HG03378 (cell line): Measurements from ENCODE around the gene CDKAL1.
"Not testable (repeated sequence)": the region's sequence is repeated elsewhere in the genome, so short reads cannot be mapped to it uniquely, and the experiment has no call there.

Source experiments
- ATAC-seq: cut with Tn5 transposase; IDR thresholded peaks from one replicate; pipeline ENCODE4 v1.9.1; 2021; ENCODE audit warnings: mild to moderate bottlenecking, moderate library complexity; ENCODE audit not compliant: unreplicated experiment

CDKAL1 gene

GRCh38 chr6:21049148-21049547 is 514.9 kb downstream of the CDKAL1 start:
- no peak for ATAC-seq

- no peak for ATAC-seq
These were observed 515.3 kb downstream of the CDKAL1 start for GRCh38 chr6:21049572-21049971.

DNA sequence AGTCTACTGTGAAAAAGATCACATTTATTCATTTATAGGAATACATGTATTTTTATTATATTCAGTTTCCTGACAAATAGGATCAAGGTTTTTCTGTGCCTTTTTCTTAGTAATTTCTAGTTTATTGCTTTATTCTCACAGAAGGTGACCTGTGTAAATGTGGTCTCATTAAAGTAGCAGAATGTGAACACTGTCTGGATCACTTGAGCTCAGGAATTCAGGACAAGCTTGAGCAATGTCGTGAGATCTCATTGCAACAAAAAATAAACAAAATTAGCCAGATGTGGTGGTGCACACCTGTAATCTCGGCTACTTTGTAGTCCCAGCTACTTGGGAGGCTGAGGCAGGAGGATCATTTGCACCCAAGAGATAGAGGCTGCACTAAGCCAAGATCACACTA is 516.7 kb downstream of the CDKAL1 start:
- no peak for ATAC-seq

DNA sequence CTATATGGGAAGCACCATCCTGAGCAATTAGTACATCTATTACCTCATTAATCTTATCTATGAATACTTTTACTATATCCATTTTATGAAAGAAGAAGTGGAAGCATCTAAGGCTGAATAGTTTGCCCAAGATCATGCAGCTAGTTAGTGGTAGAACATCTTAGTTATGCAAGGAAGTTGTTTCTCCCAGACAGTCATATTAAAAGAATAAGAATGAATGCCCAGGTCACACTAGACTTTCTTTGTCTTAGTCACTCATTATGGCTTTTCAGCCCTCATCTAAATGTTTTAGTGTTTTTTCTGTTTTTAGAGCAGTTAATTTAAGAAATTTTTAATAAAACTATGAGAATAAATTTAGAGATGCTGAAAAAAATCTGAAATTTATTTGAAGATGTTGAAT is 517.5 kb downstream of the CDKAL1 start:
- ATAC-seq: no peak

DNA sequence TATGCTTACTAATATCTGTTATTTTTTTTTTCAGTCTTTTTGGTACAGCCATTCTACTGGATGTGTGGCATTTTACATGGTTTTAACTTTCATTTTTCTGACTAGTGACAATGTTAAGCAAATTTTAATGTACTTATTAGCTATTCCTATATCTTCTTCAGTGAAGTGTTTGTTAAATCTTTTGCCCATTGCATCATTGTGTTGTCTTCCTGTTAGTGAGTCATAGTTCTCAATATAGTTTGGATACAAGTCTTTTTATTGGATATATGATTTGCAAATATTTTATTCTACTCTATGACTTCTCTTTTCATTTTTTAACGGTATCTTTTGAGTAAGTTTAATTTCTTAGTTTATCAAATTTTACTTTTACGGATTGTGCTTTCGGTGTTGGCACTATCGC is 519.4 kb downstream of the CDKAL1 start:
- no peak for ATAC-seq

GRCh38 chr6:21055480-21055879 is 521.2 kb downstream of the CDKAL1 start:
- ATAC-seq: not testable (repeated sequence)

DNA sequence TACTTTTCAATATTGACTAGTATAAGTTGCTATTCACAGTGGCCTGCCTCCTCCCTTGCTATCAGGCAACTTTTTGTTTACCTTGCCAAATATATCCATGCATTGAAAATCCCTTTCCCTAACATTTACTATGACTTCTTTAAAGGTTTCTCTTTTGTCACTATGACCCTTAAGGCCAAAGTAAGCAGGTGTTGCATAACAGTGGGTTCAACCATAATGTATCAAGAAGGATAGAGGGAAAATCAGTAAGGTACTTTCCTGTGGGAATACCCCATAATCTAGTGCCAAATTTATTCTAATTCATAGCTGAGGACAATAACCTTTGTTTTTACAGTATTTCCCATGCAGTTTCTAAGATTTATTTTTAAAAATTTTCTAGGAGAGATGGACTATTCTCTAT is 527.6 kb downstream of the CDKAL1 start:
- no peak for ATAC-seq

GRCh38 chr6:21064756-21065340 is 530.6 kb downstream of the CDKAL1 start:
- no peak for ATAC-seq

GRCh38 chr6:21067521-21067920 is 533.3 kb downstream of the CDKAL1 start:
- no peak for ATAC-seq

GRCh38 chr6:21070620-21071019 is 536.4 kb downstream of the CDKAL1 start:
- no peak for ATAC-seq

DNA sequence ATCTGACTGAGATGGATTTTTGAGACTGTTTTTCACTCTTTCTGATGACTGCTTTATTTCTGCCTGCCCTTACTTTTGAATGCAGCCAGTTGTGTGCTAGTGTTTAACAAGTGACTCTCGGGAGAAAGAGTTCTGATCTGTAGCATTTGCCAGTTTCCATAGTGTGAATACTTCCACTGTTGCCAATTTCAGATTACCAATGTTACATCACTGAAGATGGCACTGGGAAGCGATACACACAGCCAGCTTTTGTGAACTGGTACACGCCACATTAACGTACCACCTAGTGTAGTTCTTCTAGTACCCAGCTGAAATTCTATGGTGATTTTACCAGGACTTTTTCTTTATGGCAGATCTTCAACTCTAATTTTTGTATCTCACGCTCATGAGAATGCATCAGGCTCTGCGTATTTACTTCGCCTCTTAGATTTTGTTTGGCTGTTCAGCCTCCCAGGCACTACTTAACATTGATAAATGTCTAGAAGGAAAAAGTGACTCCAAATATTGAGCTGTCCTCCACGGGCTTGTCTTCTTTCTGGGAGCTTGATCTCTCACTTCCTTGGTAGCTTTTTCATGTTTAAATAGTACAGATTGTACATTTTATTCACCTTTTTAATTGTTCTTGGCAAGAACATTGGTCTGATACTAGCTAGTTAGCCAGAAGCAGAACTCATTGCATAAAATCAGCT is 537.7 kb downstream of the CDKAL1 start:
- ATAC-seq: no peak

DNA sequence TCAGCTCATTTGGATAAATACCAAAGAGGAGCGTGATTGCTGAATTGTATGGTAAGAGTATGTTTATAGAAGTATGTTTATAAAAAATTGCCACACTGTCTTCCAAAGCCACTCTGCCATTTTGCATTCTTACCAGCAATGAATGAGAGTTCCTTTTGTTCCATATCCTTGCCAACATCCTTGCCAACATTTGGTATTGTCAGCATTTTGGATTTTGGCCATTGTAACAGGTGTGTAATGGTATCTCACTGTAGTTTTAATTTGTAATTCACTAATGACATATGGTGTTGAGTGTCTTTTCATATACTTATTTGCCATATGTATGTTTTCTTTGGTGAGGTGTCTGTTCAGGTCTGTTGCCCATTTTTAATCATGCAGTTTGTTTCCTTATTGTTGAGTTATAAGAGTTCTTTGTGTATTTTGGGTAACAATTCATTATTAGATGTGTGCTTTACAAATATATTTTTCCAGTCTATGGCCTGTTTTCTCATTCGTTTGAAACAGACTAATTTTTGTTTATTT is 539.1 kb downstream of the CDKAL1 start:
- no peak for ATAC-seq

DNA sequence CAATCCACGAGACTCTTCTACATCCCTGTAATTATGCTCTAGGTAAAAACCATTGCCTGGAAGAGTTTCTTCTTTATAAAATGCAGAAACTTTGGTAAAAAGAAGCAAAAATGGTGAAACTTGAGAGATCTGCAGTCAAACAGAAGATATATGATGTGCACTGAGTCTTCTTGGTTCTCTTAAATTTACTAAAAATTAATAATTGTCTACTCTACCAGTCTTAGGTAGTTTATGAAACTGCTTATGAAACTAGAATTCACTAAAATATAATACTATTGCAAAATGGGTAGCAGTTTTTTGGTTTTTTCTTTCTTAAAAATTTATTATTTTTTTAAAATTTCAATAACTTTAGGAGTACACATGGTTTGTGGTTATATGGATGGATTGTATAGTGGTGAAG is 540.2 kb downstream of the CDKAL1 start:
- ATAC-seq: no peak

DNA sequence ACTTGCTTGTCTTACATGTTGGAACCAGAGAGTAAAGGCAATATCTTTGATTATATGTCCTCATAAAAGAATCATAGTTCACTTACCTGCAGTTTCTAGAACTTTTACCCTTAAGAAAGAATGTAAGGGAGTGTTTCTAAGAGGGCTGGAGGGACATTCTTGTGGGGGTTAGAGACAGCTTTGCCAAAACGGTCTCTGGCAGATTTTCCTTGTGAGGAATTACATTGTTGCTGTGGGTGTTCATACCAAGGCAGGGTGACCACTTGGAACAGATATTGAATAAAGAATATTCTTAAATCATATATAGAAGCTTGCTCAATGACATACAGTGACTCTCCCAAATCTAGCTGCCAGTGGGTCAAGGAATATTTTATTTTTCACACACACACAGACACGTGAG is 541.7 kb downstream of the CDKAL1 start:
- ATAC-seq: no peak

- no peak for ATAC-seq
These were observed 544.2 kb downstream of the CDKAL1 start for GRCh38 chr6:21078497-21078896.

GRCh38 chr6:21079468-21080048 is 545.3 kb downstream of the CDKAL1 start:
- ATAC-seq: no peak

DNA sequence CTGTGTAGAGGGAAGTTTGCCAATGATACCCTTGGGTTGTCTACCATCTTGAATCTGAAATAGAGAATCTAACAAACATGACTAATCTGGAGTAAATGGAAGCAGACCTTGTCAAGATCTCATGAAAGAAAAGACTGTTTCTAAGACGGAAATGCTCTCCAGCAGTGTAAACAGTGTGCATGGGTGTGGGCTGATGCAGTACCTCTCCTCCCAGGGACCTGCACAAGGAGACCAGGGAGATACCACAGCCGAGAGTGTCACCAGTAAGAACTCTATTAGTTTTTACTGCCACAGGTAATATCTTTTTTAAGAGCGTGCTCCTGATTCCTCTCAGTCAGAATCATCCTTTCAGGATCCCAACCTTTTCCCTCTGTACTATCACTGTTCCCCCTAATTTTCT is 546.0 kb downstream of the CDKAL1 start:
- no peak for ATAC-seq

GRCh38 chr6:21082091-21082490 is 547.8 kb downstream of the CDKAL1 start:
- no peak for ATAC-seq

DNA sequence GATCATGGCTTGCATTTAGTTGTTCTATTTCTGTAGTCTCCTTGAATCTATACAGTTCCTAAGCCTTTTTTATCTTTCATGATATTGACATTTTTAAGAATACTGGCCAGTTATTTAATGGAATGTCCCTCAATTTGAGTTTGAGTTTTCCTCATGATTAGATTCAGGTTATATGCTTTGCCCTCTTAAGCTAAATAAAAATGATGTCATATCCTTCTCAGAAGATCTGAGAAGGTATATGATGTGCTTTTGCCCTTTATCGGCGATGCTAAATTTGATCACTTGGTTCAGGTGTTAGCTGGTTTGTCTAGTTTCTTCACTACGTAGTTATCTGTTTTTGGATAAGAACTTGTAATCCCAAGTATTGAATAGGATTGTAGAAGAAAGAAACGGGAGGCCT is 549.5 kb downstream of the CDKAL1 start:
- ATAC-seq: no peak

DNA sequence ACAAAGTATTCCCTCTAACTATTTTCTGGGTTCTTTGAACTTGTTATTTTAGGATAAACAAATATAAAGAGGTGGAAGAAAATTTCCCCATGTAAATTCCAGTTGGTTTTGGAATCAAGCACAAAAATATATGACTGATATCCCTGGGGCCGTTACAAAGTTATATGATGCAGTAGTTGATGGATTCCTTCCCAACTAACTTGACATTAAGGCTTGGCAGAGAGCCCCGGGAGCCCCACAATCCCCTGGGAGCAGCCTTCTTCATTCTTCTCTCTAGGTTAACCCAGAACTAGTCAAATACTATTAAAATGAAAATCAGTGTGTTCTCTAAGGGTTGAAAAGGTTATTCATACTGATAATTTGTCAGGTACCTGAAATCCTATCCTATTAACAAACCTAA is 550.4 kb downstream of the CDKAL1 start:
- ATAC-seq: no peak

DNA sequence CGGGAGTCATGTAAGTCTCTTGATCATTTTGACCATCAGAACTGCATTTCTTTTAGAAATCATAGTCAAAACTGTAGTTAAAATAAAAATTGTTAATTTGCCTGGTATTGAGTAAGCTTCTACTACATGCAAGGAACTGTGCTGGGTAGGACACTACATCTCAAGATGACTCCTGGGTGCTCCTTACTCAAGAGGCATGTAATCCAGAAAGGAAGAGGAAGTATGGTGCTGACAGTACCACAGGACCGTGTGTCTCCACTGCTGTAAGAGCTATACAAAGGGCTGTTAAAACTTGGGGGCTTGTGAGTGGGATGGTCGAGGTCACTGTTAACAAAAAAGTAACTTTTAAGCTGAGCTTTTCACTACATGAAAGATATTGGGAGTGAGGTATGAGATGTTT is 551.0 kb downstream of the CDKAL1 start:
- no peak for ATAC-seq

- no peak for ATAC-seq
These were observed 551.4 kb downstream of the CDKAL1 start for GRCh38 chr6:21085643-21086042.
